GM23338 (cell line): Measurements from ENCODE around the gene BICDL2. TPM values are rescaled to one million over a fixed set of nuclear protein-coding genes. Genes with fewer than 3 reads are reported as not detected.

ENCODE experiments used
- ATAC-seq: fragments of 200-7000 bp; cut with Tn5 transposase; 3 replicates; pipeline ENCODE4 v1.9.1; 2020
- DNase-seq: peaks from one replicate; pipeline ENCODE4 v3.0.0-alpha.2; 2015; ENCODE audit warnings: low spot score
- H2AFZ ChIP-seq: fragments of 200-600 bp; sonication (generic); 2 replicates; pipeline ENCODE4 v1.8.0; 2016; ENCODE audit warnings: antibody characterized with exemption, mild to moderate bottlenecking, moderate library complexity
- H3F3A ChIP-seq: fragments of 200-600 bp; sonication (generic); replicated peaks from 2 replicates; pipeline ENCODE4 v1.8.0; 2017; ENCODE audit warnings: antibody characterized with exemption, mixed run types, low read depth
- H3K27ac ChIP-seq: fragments of 200-600 bp; sonication (generic); 2 replicates; pipeline ENCODE4 v1.6.1; 2016; ENCODE audit warnings: low read depth
- H3K27me3 ChIP-seq: fragments of 200-600 bp; sonication (generic); 2 replicates; pipeline ENCODE4 v1.8.0; 2016; ENCODE audit warnings: mild to moderate bottlenecking, mixed run types, moderate library complexity; ENCODE audit not compliant: insufficient read depth
- H3K36me3 ChIP-seq: fragments of 200-600 bp; sonication (generic); 2 replicates; pipeline ENCODE4 v1.8.0; 2016; ENCODE audit warnings: mild to moderate bottlenecking; ENCODE audit not compliant: insufficient read depth
- H3K4me1 ChIP-seq: fragments of 200-600 bp; sonication (generic); 2 replicates; pipeline ENCODE4 v1.8.0; 2016; ENCODE audit warnings: mild to moderate bottlenecking, moderate library complexity; ENCODE audit not compliant: insufficient read depth
- H3K4me2 ChIP-seq: fragments of 200-600 bp; sonication (generic); 2 replicates; pipeline ENCODE4 v1.7.1; 2017; ENCODE audit warnings: mixed run types
- H3K4me3 ChIP-seq: fragments of 200-600 bp; sonication (generic); 2 replicates; pipeline ENCODE4 v1.6.1; 2016; ENCODE audit warnings: mixed run types
- H3K79me2 ChIP-seq: fragments of 200-600 bp; sonication (generic); replicated peaks from 2 replicates; pipeline ENCODE4 v1.8.0; 2017; ENCODE audit warnings: mild to moderate bottlenecking; ENCODE audit not compliant: insufficient read depth
- H3K9me2 ChIP-seq: fragments of 200-600 bp; sonication (generic); 2 replicates; pipeline ENCODE4 v1.8.0; 2017; ENCODE audit not compliant: insufficient read depth
- H4K20me1 ChIP-seq: fragments of 200-600 bp; sonication (generic); replicated peaks from 2 replicates; pipeline ENCODE4 v1.8.0; 2017; ENCODE audit warnings: mild to moderate bottlenecking; ENCODE audit not compliant: insufficient read depth
- H3K27ac Mint-ChIP-seq: 2 replicates; pipeline ENCODE4 v1.8.0; 2020; ENCODE audit warnings: inconsistent platforms, mild to moderate bottlenecking, moderate library complexity, mixed read lengths
- H3K27me3 Mint-ChIP-seq: 3 replicates; pipeline ENCODE4 v1.8.0; 2022; ENCODE audit warnings: low read depth, mild to moderate bottlenecking, moderate library complexity, mixed read lengths, inconsistent platforms; ENCODE audit not compliant: insufficient read depth, poor library complexity
- H3K36me3 Mint-ChIP-seq: 3 replicates; pipeline ENCODE4 v1.8.0; 2021; ENCODE audit warnings: low read depth, mild to moderate bottlenecking, inconsistent platforms, moderate library complexity, mixed read lengths
- H3K4me1 Mint-ChIP-seq: 3 replicates; pipeline ENCODE4 v1.8.0; 2020; ENCODE audit warnings: mild to moderate bottlenecking, inconsistent platforms, mixed read lengths
- H3K4me3 Mint-ChIP-seq: 3 replicates; pipeline ENCODE4 v1.8.0; 2021; ENCODE audit warnings: moderate library complexity, mild to moderate bottlenecking, inconsistent platforms, mixed read lengths
- H3K9me3 Mint-ChIP-seq: 3 replicates; pipeline ENCODE4 v1.8.0; 2020; ENCODE audit warnings: moderate library complexity, mild to moderate bottlenecking, inconsistent platforms, mixed read lengths
- ETS1 ChIP-seq: IDR thresholded peaks from 2 replicates; pipeline ENCODE4 v1.6.1; 2016; ENCODE audit warnings: antibody characterized with exemption
- EZH2phosphoT487 ChIP-seq: fragments of 200-600 bp; sonication (generic); IDR thresholded peaks from one replicate; pipeline ENCODE4 v1.8.1; 2018; ENCODE audit warnings: antibody characterized with exemption; ENCODE audit not compliant: unreplicated experiment
- JUNB ChIP-seq: IDR thresholded peaks from one replicate; pipeline ENCODE4 v1.6.1; 2016; ENCODE audit warnings: antibody characterized with exemption; ENCODE audit not compliant: unreplicated experiment
- NANOG ChIP-seq: IDR thresholded peaks from 2 replicates; pipeline ENCODE4 v1.6.1; 2016; ENCODE audit warnings: antibody characterized with exemption, borderline replicate concordance
- POLR2AphosphoS5 ChIP-seq: IDR thresholded peaks from 2 replicates; pipeline ENCODE4 v1.6.1; 2016; ENCODE audit warnings: antibody characterized with exemption, low read depth
- REST ChIP-seq: IDR thresholded peaks from one replicate; pipeline ENCODE4 v1.6.1; 2018; ENCODE audit warnings: antibody characterized with exemption; ENCODE audit not compliant: unreplicated experiment
- ZNF114 ChIP-seq: fragments of 250-450 bp; sonication (Bioruptor Pico); IDR thresholded peaks from 2 replicates; pipeline ENCODE4 v1.5.0; 2020; ENCODE audit warnings: mild to moderate bottlenecking, moderate library complexity
- ZNF462 ChIP-seq: fragments of 250-450 bp; sonication (Bioruptor Pico); IDR thresholded peaks from 2 replicates; pipeline ENCODE4 v1.5.0; 2020; ENCODE audit warnings: mild to moderate bottlenecking, moderate library complexity
- polyA plus RNA-seq: library from polyadenylated mRNA; unstranded; fragments of >200 nt; fragmentation: Nextera tagmentation; extraction: Ambion mirVana; gene quantifications from 2 replicates; pipeline ENCODE4 v1.2.1, GENCODE V29; 2016
- total RNA-seq: library from RNA; depleted of rRNA; stranded (reverse); fragments of >200 nt; shearing (Covaris generic); gene quantifications from 2 replicates; pipeline ENCODE4 v1.2.3, GENCODE V29; 2014

Gene BICDL2
- total and polyA plus RNA-seq, 2 experiments from 2014 or later: 12.7 to 18.4 TPM

- DNase-seq: no peak
- Histone ChIP-seq H3K79me2 (no peaks in the 10 kb centered on the region), H4K20me1 (no peaks in the 10 kb centered on the region), H3K27me3 (no peaks in the 10 kb centered on the region), H3K4me1 (peaks cover 13% of the 10 kb centered on the region; the same call in 1 of the 2 replicates), H3K4me3 (no peak overlapping the region), H3F3A (no peaks in the 10 kb centered on the region), H3K9me2 (no peaks in the 10 kb centered on the region), H2AFZ (no peak overlapping the region), H3K27ac (no peak overlapping the region), H3K4me2 (no peak overlapping the region), H3K36me3 (no peaks in the 10 kb centered on the region)
- ATAC-seq: no peak
- H3K4me3 Mint-ChIP-seq: no peak overlapping the region
- no peak overlapping the region for H3K27ac Mint-ChIP-seq
- H3K36me3 Mint-ChIP-seq: no peaks in the 10 kb centered on the region
- TF ChIP-seq REST (no peak), EZH2phosphoT487 (no peak), ETS1 (no peak), POLR2AphosphoS5 (no peak), NANOG (no peak), ZNF114 (CRISPR knock-in tag) (no peak), JUNB (no peak), ZNF462 (CRISPR knock-in tag) (no peak)
- H3K4me1 Mint-ChIP-seq: peaks cover 13% of the 10 kb centered on the region; the same call in 2 of the 3 replicates
- H3K27me3 Mint-ChIP-seq: peaks cover 7% of the 10 kb centered on the region
- no peaks in the 10 kb centered on the region for H3K9me3 Mint-ChIP-seq
Measured at GRCh38 chr16:2996298-2996697, 40.4 kb downstream of the BICDL2 start.
